ENCODE measurements around the gene SMIM7. TPM values are rescaled to one million over a fixed set of nuclear protein-coding genes. Genes with fewer than 3 reads are reported as not detected.

The SMIM7 gene
- total RNA-seq, 1 experiment from 2014 or later: 66.4 TPM

DNA sequence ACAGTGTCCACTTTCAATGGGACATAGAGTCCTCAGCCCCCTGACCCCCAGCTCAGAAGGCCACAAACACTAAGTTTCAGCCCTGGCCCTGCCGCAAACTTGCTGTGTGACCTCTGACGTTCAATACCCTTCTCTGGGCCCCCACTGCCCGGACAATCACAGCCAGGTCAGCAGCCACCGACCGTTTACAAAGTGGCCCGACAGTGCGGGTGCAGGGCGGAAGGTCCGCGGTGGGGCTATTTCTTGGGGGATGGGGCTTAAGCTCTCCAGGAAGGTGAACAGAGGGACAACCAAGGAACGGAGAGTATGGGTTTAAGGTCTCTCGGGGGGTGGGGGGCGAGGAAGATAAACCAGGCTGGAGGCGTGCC lies 496 bp downstream of the SMIM7 start (continued):
- TF ChIP-seq, protein P1, sequence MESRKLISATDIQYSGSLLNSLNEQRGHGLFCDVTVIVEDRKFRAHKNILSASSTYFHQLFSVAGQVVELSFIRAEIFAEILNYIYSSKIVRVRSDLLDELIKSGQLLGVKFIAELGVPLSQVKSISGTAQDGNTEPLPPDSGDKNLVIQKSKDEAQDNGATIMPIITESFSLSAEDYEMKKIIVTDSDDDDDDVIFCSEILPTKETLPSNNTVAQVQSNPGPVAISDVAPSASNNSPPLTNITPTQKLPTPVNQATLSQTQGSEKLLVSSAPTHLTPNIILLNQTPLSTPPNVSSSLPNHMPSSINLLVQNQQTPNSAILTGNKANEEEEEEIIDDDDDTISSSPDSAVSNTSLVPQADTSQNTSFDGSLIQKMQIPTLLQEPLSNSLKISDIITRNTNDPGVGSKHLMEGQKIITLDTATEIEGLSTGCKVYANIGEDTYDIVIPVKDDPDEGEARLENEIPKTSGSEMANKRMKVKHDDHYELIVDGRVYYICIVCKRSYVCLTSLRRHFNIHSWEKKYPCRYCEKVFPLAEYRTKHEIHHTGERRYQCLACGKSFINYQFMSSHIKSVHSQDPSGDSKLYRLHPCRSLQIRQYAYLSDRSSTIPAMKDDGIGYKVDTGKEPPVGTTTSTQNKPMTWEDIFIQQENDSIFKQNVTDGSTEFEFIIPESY (IDR thresholded peaks at IDR 0.05; ENCODE audit: extremely low read depth, insufficient replicate concordance, low read length): no peak

DNA sequence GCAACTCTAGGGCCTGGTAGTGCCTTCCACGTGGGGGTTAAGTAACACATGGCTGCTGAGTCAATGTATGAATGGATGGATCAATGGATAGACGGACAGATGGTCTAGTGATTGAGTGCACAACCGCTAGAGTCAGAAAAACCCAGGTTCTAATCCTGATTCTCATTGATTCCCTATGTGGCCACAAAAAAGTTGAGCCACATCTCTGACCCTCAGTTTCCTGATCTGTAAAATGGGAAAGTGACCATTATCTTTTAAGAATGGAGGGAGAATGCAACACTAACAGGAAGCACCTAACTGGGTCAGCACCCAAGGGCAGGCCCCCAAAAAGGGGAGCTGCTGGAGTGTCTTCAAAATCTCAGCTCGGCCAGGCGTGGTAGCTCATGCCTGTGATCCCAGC lies 2.6 kb downstream of the SMIM7 start:
- peaks cover 64% of the 10 kb centered on the region for H3K79me2 ChIP-seq (ENCODE audit: insufficient read depth, low read length)
- CTCF ChIA-PET: no interaction called here
- H3K9me2 ChIP-seq (ENCODE audit: insufficient read depth): no peaks in the 10 kb centered on the region
- TF ChIP-seq EGR1 (IDR thresholded peaks at IDR 0.05; ENCODE audit: low read depth): no peak
- no peak for TF ChIP-seq CBX3 (IDR thresholded peaks at IDR 0.05; ENCODE audit: low read depth)
- TF ChIP-seq FOSL1 (IDR thresholded peaks at IDR 0.05; ENCODE audit: low read depth): no peak
- no peak for TF ChIP-seq ELF1 (IDR thresholded peaks at IDR 0.05; ENCODE audit: borderline replicate concordance, low read depth)
- no peaks in the 10 kb centered on the region for H3K9me3 ChIP-seq (ENCODE audit: control insufficient read depth in 1 of 2, insufficient read depth in 1 of 2, low read depth in 1 of 2, low read length in 2 of 2)
- H3K4me2 ChIP-seq (ENCODE audit: low read length): no peak overlapping the region
- peaks cover 4 to 21% of the 10 kb centered on the region in 2 experiments for H3K4me1 ChIP-seq (ENCODE audit: control insufficient read depth in 1 of 2, insufficient read depth in 2 of 2, low read length in 2 of 2)
- RAD21 ChIA-PET (ENCODE audit: low non-redundant PET in 1 of 2, low total read pairs in 2 of 2, uncharacterized antibody in 2 of 2, unreplicated experiment in 2 of 2): no interaction called here
- DNase-seq (ENCODE audit: low read depth, low spot score): no peak
- H3K27ac ChIP-seq (ENCODE audit: low read depth, low read length): no peak overlapping the region
- H3K4me3 ChIP-seq (replicated peaks in 1 of 2; ENCODE audit: low read depth in 1 of 2, low read length in 2 of 2): no peak overlapping the region
- H2AFZ ChIP-seq (ENCODE audit: low read depth, low read length, poor library complexity, severe bottlenecking): no peak overlapping the region
- intact Hi-C loops (cut with micrococcal nuclease): no loop called here
- ATAC-seq: no peak
- H3K36me3 ChIP-seq (ENCODE audit: control insufficient read depth in 1 of 2, insufficient read depth in 2 of 2, low read length in 2 of 2): peaks cover 32 to 48% of the 10 kb centered on the region in 2 experiments; a peak in 3 of 4 replicates
- H3K9ac ChIP-seq (ENCODE audit: low read length): no peak overlapping the region
- BruUV-seq (replicated peaks): no TSS peak
- POLR2A ChIA-PET: no interaction called here
- peaks cover 4% of the 10 kb centered on the region; the same call in 1 of the 2 replicates for H4K20me1 ChIP-seq (ENCODE audit: insufficient read depth)
- H3K27me3 ChIP-seq (ENCODE audit: insufficient read depth, low read length): no peaks in the 10 kb centered on the region

DNA sequence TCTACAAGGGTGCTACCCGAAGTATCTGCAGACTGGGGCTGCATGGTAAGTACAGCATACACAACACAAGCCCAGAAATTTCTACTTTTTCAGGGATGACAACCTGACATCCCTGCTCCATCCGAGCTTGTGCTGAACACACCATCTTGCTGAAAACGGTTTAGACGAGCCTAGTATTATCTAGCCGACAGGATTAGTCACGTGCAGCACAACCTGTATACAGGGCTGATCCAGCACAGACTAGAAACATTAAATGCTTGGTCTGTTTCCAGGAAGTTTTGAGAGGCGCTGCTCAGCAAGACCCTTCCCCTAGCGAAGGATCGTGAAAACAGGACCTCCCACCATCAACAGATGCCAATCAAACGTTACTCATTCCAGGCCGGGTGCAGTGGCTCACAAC lies 4.2 kb downstream of the SMIM7 start:
- CTCF ChIA-PET: no interaction called here
- Histone ChIP-seq H3K9ac (ENCODE audit: low read length) (no peak overlapping the region), H3K36me3 (ENCODE audit: control insufficient read depth in 1 of 2, insufficient read depth in 2 of 2, low read length in 2 of 2) (peaks cover 37 to 59% of the 10 kb centered on the region in 2 experiments; a peak in 3 of 4 replicates), H4K20me1 (ENCODE audit: insufficient read depth) (peaks cover 4% of the 10 kb centered on the region; the same call in 1 of the 2 replicates), H3K9me2 (ENCODE audit: insufficient read depth) (no peaks in the 10 kb centered on the region), H3K79me2 (ENCODE audit: insufficient read depth, low read length) (peaks cover 53% of the 10 kb centered on the region), H3K4me2 (ENCODE audit: low read length) (no peak overlapping the region), H3K4me3 (replicated peaks in 1 of 2; ENCODE audit: low read depth in 1 of 2, low read length in 2 of 2) (no peak overlapping the region), H3K9me3 (ENCODE audit: control insufficient read depth in 1 of 2, insufficient read depth in 1 of 2, low read depth in 1 of 2, low read length in 2 of 2) (no peaks in the 10 kb centered on the region), H2AFZ (ENCODE audit: low read depth, low read length, poor library complexity, severe bottlenecking) (no peak overlapping the region), H3K4me1 (ENCODE audit: control insufficient read depth in 1 of 2, insufficient read depth in 2 of 2, low read length in 2 of 2) (peaks cover 4 to 12% of the 10 kb centered on the region in 2 experiments; a peak in 3 of 4 replicates), H3K27ac (ENCODE audit: low read depth, low read length) (no peak overlapping the region), H3K27me3 (ENCODE audit: insufficient read depth, low read length) (no peaks in the 10 kb centered on the region)
- no TSS peak for BruUV-seq (replicated peaks)
- no peak for ATAC-seq
- no peak for DNase-seq (ENCODE audit: low read depth, low spot score)
- POLR2A ChIA-PET: no interaction called here
- intact Hi-C loops (cut with micrococcal nuclease): no loop called here
- RAD21 ChIA-PET (ENCODE audit: low non-redundant PET in 1 of 2, low total read pairs in 2 of 2, uncharacterized antibody in 2 of 2, unreplicated experiment in 2 of 2): no interaction called here
- TF ChIP-seq SRF (IDR thresholded peaks at IDR 0.05; ENCODE audit: low read depth) (no peak), ELF1 (IDR thresholded peaks at IDR 0.05; ENCODE audit: borderline replicate concordance, low read depth) (no peak), EZH2 (IDR thresholded peaks at IDR 0.05) (no peak), ZNF274 (IDR thresholded peaks at IDR 0.05; ENCODE audit: low read depth, low read length) (no peak), YY1 (IDR thresholded peaks at IDR 0.05; ENCODE audit: extremely low read depth, insufficient replicate concordance, low read depth, low read length) (no peak), EGR1 (IDR thresholded peaks at IDR 0.05; ENCODE audit: low read depth) (no peak), TCF7L2 (IDR thresholded peaks at IDR 0.05; ENCODE audit: borderline replicate concordance, extremely low read depth, insufficient read depth, insufficient read length) (no peak), POLR2AphosphoS5 (IDR thresholded peaks at IDR 0.05; ENCODE audit: low read depth, low read length) (no peak), FOSL1 (IDR thresholded peaks at IDR 0.05; ENCODE audit: low read depth) (no peak), ZFX (IDR thresholded peaks at IDR 0.05) (no peak)
- TF ChIP-seq, protein P2, sequence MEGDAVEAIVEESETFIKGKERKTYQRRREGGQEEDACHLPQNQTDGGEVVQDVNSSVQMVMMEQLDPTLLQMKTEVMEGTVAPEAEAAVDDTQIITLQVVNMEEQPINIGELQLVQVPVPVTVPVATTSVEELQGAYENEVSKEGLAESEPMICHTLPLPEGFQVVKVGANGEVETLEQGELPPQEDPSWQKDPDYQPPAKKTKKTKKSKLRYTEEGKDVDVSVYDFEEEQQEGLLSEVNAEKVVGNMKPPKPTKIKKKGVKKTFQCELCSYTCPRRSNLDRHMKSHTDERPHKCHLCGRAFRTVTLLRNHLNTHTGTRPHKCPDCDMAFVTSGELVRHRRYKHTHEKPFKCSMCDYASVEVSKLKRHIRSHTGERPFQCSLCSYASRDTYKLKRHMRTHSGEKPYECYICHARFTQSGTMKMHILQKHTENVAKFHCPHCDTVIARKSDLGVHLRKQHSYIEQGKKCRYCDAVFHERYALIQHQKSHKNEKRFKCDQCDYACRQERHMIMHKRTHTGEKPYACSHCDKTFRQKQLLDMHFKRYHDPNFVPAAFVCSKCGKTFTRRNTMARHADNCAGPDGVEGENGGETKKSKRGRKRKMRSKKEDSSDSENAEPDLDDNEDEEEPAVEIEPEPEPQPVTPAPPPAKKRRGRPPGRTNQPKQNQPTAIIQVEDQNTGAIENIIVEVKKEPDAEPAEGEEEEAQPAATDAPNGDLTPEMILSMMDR (IDR thresholded peaks at IDR 0.05 in 2 of 3, conservative IDR thresholded peaks at IDR 0.05 in 1 of 3; ENCODE audit: borderline replicate concordance in 1 of 3, insufficient read depth in 1 of 3, low read depth in 2 of 3, low read length in 2 of 3): no peak
